G401 (cell line): ENCODE measurements around the gene CTSD. TPM values are rescaled to one million over a fixed set of nuclear protein-coding genes. Genes with fewer than 3 reads are reported as not detected.

Experiments used
- DNase-seq: peaks from one replicate; pipeline ENCODE4 v3.0.0-alpha.2; 2015; ENCODE audit warnings: low spot score
- in situ Hi-C: cut with HindIII; loops from 2 replicates; pipeline ENCODE4 v1.10.0; 2016; ENCODE audit warnings: low sequenced_read_pairs, mixed read lengths
- total RNA-seq: library from RNA; depleted of rRNA; stranded (reverse); fragments of >200 nt; shearing (Covaris generic); gene quantifications from 2 replicates; pipeline ENCODE4 v1.2.3, GENCODE V29; 2014

CTSD gene
- total RNA-seq, 1 experiment from 2014 or later, result 219 TPM

- in situ Hi-C loops, result no loop called here
- DNase-seq, result no peak
Observed at GRCh38 chr11:1736447-1736992, 27.2 kb downstream of the CTSD start.

DNA sequence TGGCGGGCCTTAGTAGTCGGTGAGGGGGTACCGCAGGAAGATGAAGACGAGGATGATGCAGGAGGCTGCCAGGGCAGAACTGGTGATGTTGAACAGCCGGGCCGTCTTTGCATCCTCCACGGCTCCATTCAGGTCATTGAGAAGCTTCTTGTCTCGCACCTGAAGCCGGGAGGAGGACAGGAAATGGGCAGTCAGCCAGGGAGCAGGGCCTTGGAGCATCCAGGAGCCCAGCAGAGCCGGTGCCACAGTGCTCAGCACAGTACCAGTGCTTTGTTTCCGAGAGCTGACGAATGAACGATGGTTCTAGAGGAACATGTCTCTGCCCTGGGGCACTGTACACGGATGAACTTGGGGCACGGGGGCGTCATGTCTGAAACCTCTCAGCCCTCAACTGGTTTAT lies 28.5 kb downstream of the CTSD start:
- peak; percentile 68 for DNase-seq
- in situ Hi-C loops, result no loop called here

GRCh38 chr11:1734641-1735081 lies 29.1 kb downstream of the CTSD start:
- in situ Hi-C loops, result no loop called here
- no peak for DNase-seq

DNA sequence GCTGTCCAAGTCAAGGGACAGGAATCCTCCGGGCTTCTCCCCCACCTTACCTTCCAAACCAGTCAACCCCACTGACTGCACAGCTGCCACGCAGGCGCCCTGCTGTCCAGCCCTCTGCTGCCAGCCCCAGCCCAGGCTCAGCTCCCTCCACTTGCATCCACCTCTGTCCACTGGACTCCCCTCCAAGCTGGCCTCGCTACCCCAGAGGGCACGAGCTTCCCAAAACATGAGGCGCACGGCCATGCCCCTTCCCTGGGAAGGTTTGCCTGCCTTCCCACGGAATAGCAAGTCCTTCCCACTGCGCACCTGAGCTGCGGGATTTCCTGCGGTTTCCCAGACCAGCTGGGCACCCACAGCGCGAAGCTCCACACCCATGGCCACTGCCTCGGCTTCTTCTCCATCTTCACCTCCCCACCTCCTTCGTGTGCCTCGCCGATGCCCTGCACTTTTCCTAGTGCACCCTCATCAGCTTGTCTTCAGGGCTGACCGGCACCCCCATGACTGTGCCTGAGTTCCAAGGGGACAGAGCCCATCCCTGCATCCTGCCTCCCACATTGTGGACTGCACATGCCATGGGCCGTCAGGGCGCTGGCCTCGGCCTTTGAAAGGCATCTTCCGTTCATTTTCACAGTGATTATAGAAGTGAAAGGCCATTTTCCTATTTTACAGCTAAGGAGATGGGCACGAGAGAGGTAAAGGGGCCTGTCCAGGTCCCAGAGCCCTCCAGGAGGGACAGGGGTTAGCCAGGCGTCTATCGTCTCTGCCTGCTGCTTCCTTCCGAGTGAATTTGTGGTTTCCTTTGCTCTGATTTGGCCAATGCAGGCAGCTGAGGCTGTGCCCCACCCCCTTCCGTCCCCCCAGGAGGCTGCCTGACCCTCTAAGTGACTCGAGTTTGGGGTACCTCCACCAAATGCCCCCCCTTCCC lies 29.7 kb downstream of the CTSD start:
- no peak for DNase-seq
- in situ Hi-C loops, result no loop called here

GRCh38 chr11:1733009-1733715 lies 30.6 kb downstream of the CTSD start:
- DNase-seq, result no peak

GRCh38 chr11:1732418-1733008 lies 31.2 kb downstream of the CTSD start:
- in situ Hi-C loops, result no loop called here
- DNase-seq, result no peak

More at GRCh38 chr11:1733009-1733715, 30.6 kb downstream of the CTSD start:
- in situ Hi-C loops, result no loop called here

GRCh38 chr11:1731451-1732059 lies 32.2 kb downstream of the CTSD start:
- DNase-seq, result no peak
- in situ Hi-C loops, result no loop called here

- in situ Hi-C loops, result no loop called here
- no peak for DNase-seq
Observed at GRCh38 chr11:1730059-1730629, 33.6 kb downstream of the CTSD start.

GRCh38 chr11:1729692-1730011 lies 34.1 kb downstream of the CTSD start:
- in situ Hi-C loops, result no loop called here
- DNase-seq, result no peak

GRCh38 chr11:1728931-1729691 lies 34.6 kb downstream of the CTSD start:
- DNase-seq, result no peak
- in situ Hi-C loops, result no loop called here

GRCh38 chr11:1728301-1728700 lies 35.4 kb downstream of the CTSD start:
- no peak for DNase-seq
- in situ Hi-C loops, result no loop called here

DNA sequence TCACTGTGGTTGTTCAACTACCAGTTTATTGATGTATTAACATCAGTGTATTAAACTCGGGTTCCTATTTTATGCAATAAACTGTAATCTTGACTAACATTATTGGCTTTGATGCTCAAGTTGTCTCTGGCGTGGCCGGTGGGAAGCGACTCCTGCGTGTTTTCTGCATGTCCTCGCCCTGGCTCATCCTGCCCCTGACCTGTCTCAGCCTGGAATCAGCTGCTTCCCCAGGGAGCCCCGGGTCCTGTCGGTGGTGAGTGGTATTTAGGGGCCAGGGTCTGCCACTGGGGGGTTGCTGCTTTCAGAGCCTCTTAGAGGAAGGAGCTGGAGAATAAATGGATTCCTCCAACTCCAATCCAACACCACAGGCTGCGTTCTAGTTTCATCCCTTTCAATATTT lies 35.9 kb downstream of the CTSD start:
- DNase-seq, result no peak
- in situ Hi-C loops, result no loop called here

GRCh38 chr11:1727096-1727690 lies 36.5 kb downstream of the CTSD start:
- in situ Hi-C loops, result no loop called here
- no peak for DNase-seq

DNA sequence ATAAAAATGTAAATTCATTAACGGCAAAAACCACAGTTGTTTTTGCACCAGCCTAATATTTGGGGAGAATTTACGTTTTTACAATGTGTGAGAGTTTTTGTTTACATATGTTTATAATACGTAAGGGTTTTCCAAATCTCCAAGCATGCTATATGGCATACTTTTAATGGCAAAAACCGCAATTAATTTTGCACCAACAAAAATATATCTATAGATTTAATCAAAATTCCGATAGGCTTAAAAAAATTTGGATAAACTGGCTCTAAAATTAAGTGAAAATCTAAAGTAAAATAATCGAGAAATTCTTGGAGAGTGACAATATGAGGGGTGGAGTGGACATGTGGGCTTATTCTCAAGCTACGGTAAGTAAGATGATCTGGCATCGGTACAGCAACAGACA lies 43.9 kb downstream of the CTSD start:
- in situ Hi-C loops, result no loop called here
- no peak for DNase-seq

GRCh38 chr11:1718326-1718725 lies 45.4 kb downstream of the CTSD start:
- no peak for DNase-seq
- in situ Hi-C loops, result no loop called here

GRCh38 chr11:1717745-1718144 lies 46.0 kb downstream of the CTSD start:
- in situ Hi-C loops, result no loop called here
- no peak for DNase-seq

- no peak for DNase-seq
- in situ Hi-C loops, result no loop called here
Observed at GRCh38 chr11:1714908-1715885, 48.5 kb downstream of the CTSD start.
